ENCODE data around the gene HNRNPH2. TPM values are rescaled to one million over a fixed set of nuclear protein-coding genes. Genes with fewer than 3 reads are reported as not detected.

Gene HNRNPH2
- total RNA-seq, 1 experiment from 2014 or later: 72.9 TPM

GRCh38 chrX:101442085-101442484, 34.1 kb downstream of the HNRNPH2 start:
- ChIA-PET POLR2A (ENCODE audit: unreplicated experiment) (no interaction called here), CTCF (no interaction called here)
- Histone ChIP-seq H3K27ac (no peak overlapping the region), H3K9me2 (ENCODE audit: insufficient read depth) (no peaks in the 10 kb centered on the region), H2AFZ (no peak overlapping the region), H3F3A (ENCODE audit: insufficient read depth, low read depth) (no peaks in the 10 kb centered on the region), H3K36me3 (ENCODE audit: low read depth) (no peaks in the 10 kb centered on the region), H3K4me1 (replicated peaks; ENCODE audit: insufficient read depth) (no peaks in the 10 kb centered on the region), H3K4me3 (no peak overlapping the region), H3K27me3 (ENCODE audit: insufficient read depth, low read depth) (no peaks in the 10 kb centered on the region), H4K20me1 (ENCODE audit: insufficient read depth) (no peaks in the 10 kb centered on the region), H3K79me2 (ENCODE audit: low read depth) (no peaks in the 10 kb centered on the region), H3K9me3 (ENCODE audit: insufficient read depth, low read depth) (no peaks in the 10 kb centered on the region), H3K4me2 (no peak overlapping the region)
- no peak for DNase-seq
- TF ChIP-seq EZH2 (IDR thresholded peaks at IDR 0.05; ENCODE audit: low read depth): no peak
- no peak for TF ChIP-seq CTCF (conservative IDR thresholded peaks at IDR 0.05)
- intact Hi-C loops (cut with micrococcal nuclease; ENCODE audit: unreplicated experiment): no loop called here
- no TSS peak for BruUV-seq (replicated peaks)

- no peak overlapping the region for H3K4me3 ChIP-seq
- no peak overlapping the region for H2AFZ ChIP-seq
- ChIA-PET CTCF (no interaction called here), POLR2A (ENCODE audit: unreplicated experiment) (no interaction called here)
- TF ChIP-seq CTCF (conservative IDR thresholded peaks at IDR 0.05) (no peak), EZH2 (IDR thresholded peaks at IDR 0.05; ENCODE audit: low read depth) (no peak)
- no TSS peak for BruUV-seq (replicated peaks)
- no peaks in the 10 kb centered on the region for H3K9me3 ChIP-seq (ENCODE audit: insufficient read depth, low read depth)
- H3F3A ChIP-seq (ENCODE audit: insufficient read depth, low read depth): no peaks in the 10 kb centered on the region
- no peak for DNase-seq
- H3K79me2 ChIP-seq (ENCODE audit: low read depth): no peaks in the 10 kb centered on the region
- intact Hi-C loops (cut with micrococcal nuclease; ENCODE audit: unreplicated experiment): no loop called here
- H3K27ac ChIP-seq: no peak overlapping the region
- H3K36me3 ChIP-seq (ENCODE audit: low read depth): no peaks in the 10 kb centered on the region
- H4K20me1 ChIP-seq (ENCODE audit: insufficient read depth): no peaks in the 10 kb centered on the region
- no peaks in the 10 kb centered on the region for H3K9me2 ChIP-seq (ENCODE audit: insufficient read depth)
- H3K4me2 ChIP-seq: no peak overlapping the region
- H3K4me1 ChIP-seq (replicated peaks; ENCODE audit: insufficient read depth): no peaks in the 10 kb centered on the region
- H3K27me3 ChIP-seq (ENCODE audit: insufficient read depth, low read depth): no peaks in the 10 kb centered on the region
These were observed 41.3 kb downstream of the HNRNPH2 start for GRCh38 chrX:101449279-101449678.

- Histone ChIP-seq H3K9me2 (ENCODE audit: insufficient read depth) (no peaks in the 10 kb centered on the region), H3K36me3 (ENCODE audit: low read depth) (no peaks in the 10 kb centered on the region), H3K79me2 (ENCODE audit: low read depth) (no peaks in the 10 kb centered on the region), H3K4me2 (no peak overlapping the region), H3K4me1 (replicated peaks; ENCODE audit: insufficient read depth) (no peaks in the 10 kb centered on the region), H3K4me3 (no peak overlapping the region), H4K20me1 (ENCODE audit: insufficient read depth) (no peaks in the 10 kb centered on the region), H3K27me3 (ENCODE audit: insufficient read depth, low read depth) (no peaks in the 10 kb centered on the region), H3K27ac (no peak overlapping the region), H2AFZ (no peak overlapping the region), H3F3A (ENCODE audit: insufficient read depth, low read depth) (no peaks in the 10 kb centered on the region), H3K9me3 (ENCODE audit: insufficient read depth, low read depth) (no peaks in the 10 kb centered on the region)
- BruUV-seq (replicated peaks): no TSS peak
- no peak for DNase-seq
- TF ChIP-seq CTCF (conservative IDR thresholded peaks at IDR 0.05) (no peak), EZH2 (IDR thresholded peaks at IDR 0.05; ENCODE audit: low read depth) (no peak)
- POLR2A ChIA-PET (ENCODE audit: unreplicated experiment): no interaction called here
- CTCF ChIA-PET: no interaction called here
- intact Hi-C loops (cut with micrococcal nuclease; ENCODE audit: unreplicated experiment): no loop called here
These were observed 42.1 kb downstream of the HNRNPH2 start for GRCh38 chrX:101450085-101450484.

Data from PC-9 (cell line).